B cell (primary cell): ENCODE data around the gene EIF4A3.

ENCODE experiments used
- CTCF ChIP-seq: fragments of 200-600 bp; IDR thresholded peaks from one replicate; pipeline ENCODE4 v1.8.0; 2022; ENCODE audit warnings: antibody characterized with exemption, mild to moderate bottlenecking
- EZH2 ChIP-seq: IDR thresholded peaks from 2 replicates; pipeline ENCODE4 v1.6.1; 2012; ENCODE audit warnings: borderline replicate concordance, low read depth, mild to moderate bottlenecking, moderate library complexity, low read length; ENCODE audit not compliant: insufficient read depth, poor library complexity, severe bottlenecking

- no peak for TF ChIP-seq EZH2
- no peak for TF ChIP-seq CTCF
Measured at GRCh38 chr17:80187515-80187941, 40.6 kb upstream of the EIF4A3 start.
